GM11168 (cell line): Measurements from ENCODE around the gene CFAP141.

Source experiments
- in situ Hi-C: fragments of 300-500 bp; cut with MboI; formaldehyde crosslinking; loops from one replicate; pipeline ENCODE4 v1.12.0; 2022; ENCODE audit warnings: low sequenced_read_pairs; ENCODE audit not compliant: unreplicated experiment

The CFAP141 gene

GRCh38 chr1:154176337-154176736 is 29.8 kb downstream of the CFAP141 start:
- in situ Hi-C loops: no loop called here

GRCh38 chr1:154174654-154175053 is 31.5 kb downstream of the CFAP141 start:
- in situ Hi-C loops: no loop called here

- in situ Hi-C loops: no loop called here
Observed at GRCh38 chr1:154171880-154172279, 34.3 kb downstream of the CFAP141 start.

DNA sequence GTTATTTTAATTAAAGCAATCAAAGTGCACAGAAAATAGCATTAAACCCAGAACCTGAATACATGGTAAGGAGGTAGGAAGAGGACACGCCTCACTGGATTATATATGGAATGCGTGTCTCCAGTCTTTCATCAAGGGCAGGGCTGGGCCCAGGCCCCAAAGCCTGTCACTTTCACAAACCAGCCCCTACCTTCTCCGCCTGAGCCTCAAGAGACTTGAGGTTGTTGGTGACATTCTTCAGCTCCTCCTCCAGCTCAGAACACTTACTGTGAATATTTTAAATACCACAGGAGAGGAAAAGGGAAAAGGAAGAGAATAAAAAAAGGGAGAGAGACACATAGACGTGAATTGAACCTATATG is 34.9 kb downstream of the CFAP141 start:
- in situ Hi-C loops: no loop called here

- in situ Hi-C loops: no loop called here
Observed at GRCh38 chr1:154170547-154171222, 35.4 kb downstream of the CFAP141 start.

DNA sequence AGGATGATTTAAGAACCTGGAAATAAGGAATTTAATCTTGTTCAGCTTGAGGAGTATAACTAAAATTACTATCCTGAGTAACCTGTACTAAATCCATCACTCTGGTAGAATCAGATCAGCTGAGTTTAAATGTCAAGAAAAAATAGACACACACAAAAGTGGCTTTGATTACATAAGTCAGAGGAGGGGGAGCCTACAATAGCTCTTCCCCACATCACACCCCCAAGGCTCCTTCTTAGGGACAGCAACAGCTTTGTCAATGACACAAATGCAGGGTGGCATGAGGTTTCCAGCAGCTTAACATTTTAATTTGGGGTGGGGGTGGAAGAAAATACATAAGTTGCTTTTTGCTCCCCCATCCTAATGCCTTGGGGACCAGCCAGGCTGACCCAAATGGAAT is 38.7 kb downstream of the CFAP141 start:
- in situ Hi-C loops: no loop called here

- in situ Hi-C loops: no loop called here
Observed at GRCh38 chr1:154166207-154166606, 39.9 kb downstream of the CFAP141 start.

- in situ Hi-C loops: no loop called here
Observed at GRCh38 chr1:154159554-154159953, 46.6 kb downstream of the CFAP141 start.

GRCh38 chr1:154158307-154159125 is 47.6 kb downstream of the CFAP141 start:
- in situ Hi-C loops: no loop called here

GRCh38 chr1:154157520-154158306 is 48.4 kb downstream of the CFAP141 start:
- in situ Hi-C loops: no loop called here

GRCh38 chr1:154155251-154155650 is 50.9 kb downstream of the CFAP141 start:
- in situ Hi-C loops: no loop called here

GRCh38 chr1:154154534-154155191 is 51.5 kb downstream of the CFAP141 start, which contains the start of gene NUP210L:
Gene NUP210L, minus strand, starts transcription at chr1:154155073.
- in situ Hi-C loops: no loop called here

DNA sequence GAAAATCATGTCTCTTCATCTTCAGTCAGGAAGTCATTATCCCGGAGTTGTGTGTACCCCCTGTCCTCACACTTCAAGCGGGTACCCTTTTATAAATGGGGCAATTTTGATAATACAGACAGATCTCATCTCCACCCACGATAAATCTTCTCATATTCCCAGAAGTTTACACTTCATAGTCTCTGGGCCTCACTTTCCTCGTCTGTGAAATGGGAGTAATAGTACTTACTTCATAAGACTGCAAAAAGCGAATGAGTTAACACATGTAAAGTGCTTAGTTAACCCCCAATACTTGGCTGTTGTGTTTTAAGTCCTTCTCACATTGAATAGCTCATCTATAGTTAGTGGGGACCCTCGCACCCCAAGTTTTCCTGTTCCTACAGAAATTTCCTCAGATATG is 52.1 kb downstream of the CFAP141 start:
- in situ Hi-C loops: no loop called here

DNA sequence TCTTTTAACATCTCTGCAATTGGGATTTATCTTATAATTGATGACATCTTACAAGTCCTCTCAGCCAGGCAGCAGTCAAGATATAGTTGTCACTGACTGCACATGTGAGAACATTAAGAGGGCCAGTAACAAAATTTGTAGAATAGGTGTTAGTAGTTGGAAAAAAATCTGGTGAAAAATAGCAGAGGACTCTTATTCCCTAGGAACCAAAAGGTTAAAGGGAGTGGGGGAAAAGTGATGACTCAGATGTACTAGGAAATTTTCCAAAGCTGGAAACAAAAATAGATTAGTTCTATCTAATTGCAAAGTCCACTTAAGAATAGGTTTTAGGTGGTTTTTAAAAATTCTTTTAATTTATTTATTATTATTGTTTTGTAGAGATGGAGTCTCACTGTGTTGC is 54.8 kb downstream of the CFAP141 start:
- in situ Hi-C loops: no loop called here
